Stimulated activated CD4-positive, alpha-beta T cell treated with anti-CD3 and anti-CD28 coated beads, Interleukin-4, amount 100 ng/mL, for 24 hours (primary cell): ENCODE measurements around the gene MKI67.

Source experiments
- DNase-seq: peaks from one replicate; pipeline ENCODE4 v3.0.0-alpha.2; 2020

The MKI67 gene

GRCh38 chr10:128081720-128082119 lies 44.5 kb downstream of the MKI67 start:
- DNase-seq = no peak

GRCh38 chr10:128081222-128081621 lies 45.0 kb downstream of the MKI67 start:
- no peak for DNase-seq

- DNase-seq = no peak
These were observed 45.6 kb downstream of the MKI67 start for GRCh38 chr10:128080641-128081040.

- DNase-seq = no peak
These were observed 46.0 kb downstream of the MKI67 start for GRCh38 chr10:128080231-128080630.

- DNase-seq = peak; percentile 44
These were observed 47.9 kb downstream of the MKI67 start for GRCh38 chr10:128078136-128078969.

- no peak for DNase-seq
These were observed 48.9 kb downstream of the MKI67 start for GRCh38 chr10:128077155-128077875.

GRCh38 chr10:128074589-128074988 lies 51.6 kb downstream of the MKI67 start:
- DNase-seq = no peak

GRCh38 chr10:128073890-128074289 lies 52.3 kb downstream of the MKI67 start:
- no peak for DNase-seq

- no peak for DNase-seq
These were observed 53.1 kb downstream of the MKI67 start for GRCh38 chr10:128072941-128073645.

- no peak for DNase-seq
These were observed 54.2 kb downstream of the MKI67 start for GRCh38 chr10:128072046-128072445.

GRCh38 chr10:128071417-128071782 lies 54.8 kb downstream of the MKI67 start:
- DNase-seq = no peak

GRCh38 chr10:128070721-128071416 lies 55.4 kb downstream of the MKI67 start:
- no peak for DNase-seq

GRCh38 chr10:128070161-128070560 lies 56.1 kb downstream of the MKI67 start:
- DNase-seq = no peak

- DNase-seq = peak; percentile 83
These were observed 56.7 kb downstream of the MKI67 start for GRCh38 chr10:128069351-128070051.

GRCh38 chr10:128068398-128069285 lies 57.6 kb downstream of the MKI67 start:
- DNase-seq = no peak

- DNase-seq = no peak
These were observed 58.4 kb downstream of the MKI67 start for GRCh38 chr10:128067691-128068397.

GRCh38 chr10:128066870-128067382 lies 59.3 kb downstream of the MKI67 start:
- DNase-seq = no peak

GRCh38 chr10:128065881-128066534 lies 60.2 kb downstream of the MKI67 start:
- no peak for DNase-seq

- no peak for DNase-seq
These were observed 61.1 kb downstream of the MKI67 start for GRCh38 chr10:128064970-128065580.
